Measurements from ENCODE around the gene HEXIM2. TPM values are rescaled to one million over a fixed set of nuclear protein-coding genes. Genes with fewer than 3 reads are reported as not detected.

Gene HEXIM2
- total and polyA plus RNA-seq, 2 experiments from 2014 or later: 9.0 to 9.5 TPM

Small RNA genes within 50 kb of the gene (microRNA-seq; reads per million reads assigned to microRNA genes)
- not detected for gene MIR6784

Small RNA genes within 50 kb of the gene (small RNA-seq; reads per million reads assigned to genes)
- not detected for gene MIR6784 (ENCODE audit: low replicate concordance)

Other genes starting within 250 kb of the HEXIM2 start
- 4.0 and 5.1 TPM in 2 replicates for gene GFAP, start 246.4 kb upstream of the HEXIM2 start, total RNA-seq (2014; rRNA removed; shearing (Covaris generic))
- gene GFAP, start 246.4 kb upstream of the HEXIM2 start, polyA plus RNA-seq (2016; fragmentation: Nextera tagmentation; extraction: Ambion mirVana): 0.15 and 0.73 TPM in 2 replicates
- gene KIF18B, start 214.1 kb upstream of the HEXIM2 start, total RNA-seq (2014; rRNA removed; shearing (Covaris generic)): 27.1 and 28.4 TPM in 2 replicates
- 13.5 and 14.1 TPM in 2 replicates for gene KIF18B, start 214.1 kb upstream of the HEXIM2 start, polyA plus RNA-seq (2016; fragmentation: Nextera tagmentation; extraction: Ambion mirVana)
- 4.9 and 14.4 TPM in 2 replicates for gene C1QL1, start 193.6 kb upstream of the HEXIM2 start, total RNA-seq (2014; rRNA removed; shearing (Covaris generic))
- gene C1QL1, start 193.6 kb upstream of the HEXIM2 start, polyA plus RNA-seq (2016; fragmentation: Nextera tagmentation; extraction: Ambion mirVana): 4.3 and 6.8 TPM in 2 replicates
- 51.3 and 57.2 TPM in 2 replicates for gene DCAKD, start 110.2 kb upstream of the HEXIM2 start, total RNA-seq (2014; rRNA removed; shearing (Covaris generic))
- gene DCAKD, start 110.2 kb upstream of the HEXIM2 start, polyA plus RNA-seq (2016; fragmentation: Nextera tagmentation; extraction: Ambion mirVana): 23.7 and 28.7 TPM in 2 replicates
- gene NMT1, start 100.6 kb upstream of the HEXIM2 start, total RNA-seq (2014; rRNA removed; shearing (Covaris generic)): 80.9 and 95.6 TPM in 2 replicates
- 298 and 327 TPM in 2 replicates for gene NMT1, start 100.6 kb upstream of the HEXIM2 start, polyA plus RNA-seq (2016; fragmentation: Nextera tagmentation; extraction: Ambion mirVana)
- gene PLCD3, start 29.4 kb upstream of the HEXIM2 start, total RNA-seq (2014; rRNA removed; shearing (Covaris generic)): 15.9 and 32.1 TPM in 2 replicates
- gene PLCD3, start 29.4 kb upstream of the HEXIM2 start, polyA plus RNA-seq (2016; fragmentation: Nextera tagmentation; extraction: Ambion mirVana): 3.0 and 5.7 TPM in 2 replicates
- 5.1 and 6.7 TPM in 2 replicates for gene ACBD4, start 26.2 kb upstream of the HEXIM2 start, total RNA-seq (2014; rRNA removed; shearing (Covaris generic))
- gene ACBD4, start 26.2 kb upstream of the HEXIM2 start, polyA plus RNA-seq (2016; fragmentation: Nextera tagmentation; extraction: Ambion mirVana): 4.5 and 5.1 TPM in 2 replicates
- gene HEXIM1, start 13.4 kb upstream of the HEXIM2 start, total RNA-seq (2014; rRNA removed; shearing (Covaris generic)): 10.9 and 11.9 TPM in 2 replicates
- 9.2 and 9.7 TPM in 2 replicates for gene HEXIM1, start 13.4 kb upstream of the HEXIM2 start, polyA plus RNA-seq (2016; fragmentation: Nextera tagmentation; extraction: Ambion mirVana)
- gene FMNL1, start 60.0 kb downstream of the HEXIM2 start, total RNA-seq (2014; rRNA removed; shearing (Covaris generic)): 9.3 and 23.1 TPM in 2 replicates
- 5.6 and 6.6 TPM in 2 replicates for gene FMNL1, start 60.0 kb downstream of the HEXIM2 start, polyA plus RNA-seq (2016; fragmentation: Nextera tagmentation; extraction: Ambion mirVana)
- gene SPATA32, start 100.2 kb downstream of the HEXIM2 start, total RNA-seq (2014; rRNA removed; shearing (Covaris generic)): not detected in 2 replicates
- gene SPATA32, start 100.2 kb downstream of the HEXIM2 start, polyA plus RNA-seq (2016; fragmentation: Nextera tagmentation; extraction: Ambion mirVana): 0.23 TPM in 1 of 2 replicates, not detected in the other
- 3.9 and 4.9 TPM in 2 replicates for gene MAP3K14, start 155.1 kb downstream of the HEXIM2 start, total RNA-seq (2014; rRNA removed; shearing (Covaris generic))
- 1.3 and 1.4 TPM in 2 replicates for gene MAP3K14, start 155.1 kb downstream of the HEXIM2 start, polyA plus RNA-seq (2016; fragmentation: Nextera tagmentation; extraction: Ambion mirVana)

All from GM23338 (cell line).